Psoas muscle (tissue), 8 donors: ENCODE measurements around the gene SGMS1. TPM values are rescaled to one million over a fixed set of nuclear protein-coding genes. Genes with fewer than 3 reads are reported as not detected.
"Not testable (repeated sequence)": the region's sequence is repeated elsewhere in the genome, so short reads cannot be mapped to it uniquely, and the experiment has no call there.

Experiments
- ATAC-seq, 4 donors: fragments of 200-7000 bp; cut with Tn5 transposase; one replicate each; pipeline ENCODE4 v1.9.1; 2020; ENCODE audit warnings: moderate library complexity in 3 of 4, mild to moderate bottlenecking in 2 of 4
- DNase-seq, 2 donors: peaks; one replicate each; pipeline ENCODE4 v3.0.0-alpha.2; 2020
- H3K27ac ChIP-seq: fragments of 200-600 bp; one replicate; pipeline ENCODE4 v1.8.0; 2022
- H3K27me3 ChIP-seq, 3 donors: fragments of 200-600 bp in 1 of 3; one replicate each; pipeline versions ENCODE4 v1.6.1 to v1.8.0; 2013 to 2022; ENCODE audit warnings: low read length in 2 of 3, mild to moderate bottlenecking in 2 of 3, moderate library complexity in 1 of 3; ENCODE audit not compliant: insufficient read depth in 3 of 3
- H3K36me3 ChIP-seq, 2 donors: fragments of 200-600 bp in 1 of 2; one replicate each; pipeline versions ENCODE4 v1.6.1 to v1.8.0; 2013 to 2022; ENCODE audit warnings: low read depth in 1 of 2, mild to moderate bottlenecking in 1 of 2, moderate library complexity in 1 of 2; ENCODE audit not compliant: insufficient read depth in 1 of 2
- H3K4me1 ChIP-seq: fragments of 200-600 bp; one replicate; pipeline ENCODE4 v1.8.0; 2022
- H3K4me3 ChIP-seq: fragments of 200-600 bp; one replicate; pipeline ENCODE4 v1.8.0; 2022; ENCODE audit warnings: mild to moderate bottlenecking
- H3K9me3 ChIP-seq: fragments of 200-600 bp; one replicate; pipeline ENCODE4 v1.8.0; 2022
- CTCF ChIP-seq: fragments of 200-600 bp; IDR thresholded peaks from one replicate; pipeline ENCODE4 v1.8.0; 2022; ENCODE audit warnings: antibody characterized with exemption
- WGBS, 3 donors: extraction: QIAGEN DNeasy Blood & Tissue Kit; methylation state at CpG; one replicate each; pipeline versions ENCODE4 v1.1.6 to v1.1.7; 2013; 5-methylcytosine and 5-hydroxymethylcytosine counted together
- intact Hi-C, 2 donors: fragments of 100-400 bp; cut with DNase I; formaldehyde crosslinking; loops; one replicate each; pipeline versions ENCODE4 v1.11.0 to v1.14.2; 2022
- polyA plus RNA-seq, 3 donors: library from polyadenylated mRNA; stranded (reverse); fragments of 200-250 nt; gene quantifications; one replicate each; pipeline ENCODE4 v1.2.3, GENCODE V29; 2013
- total RNA-seq, 4 donors: library from RNA; stranded (reverse); fragmentation: NEBNext Ultra II Directional in 2 of 4; extraction: Animal tissue kit (Norgen Biotek cat#: 25700) in 2 of 4; gene quantifications; one replicate each; pipeline versions ENCODE4 v1.2.1 to v1.2.4, GENCODE V29; 2021 to 2023
- donor health status: healthy with polysubstance abuse.
- donor health status: DM: no; HTN: no; CAD: no; lungs with moderate emphysema.
- donor health status: Bipolar disorder and iron deficiency.
- donor health status: healthy.
- donor health status: DM: yes; HTN: yes; CAD: no.
- donor health status: DM: no; HTN: no; CAD: no.
- donor health status: DM: no; HTN: no; CAD: no.
- donor health status: DM: yes; HTN: yes; CAD: no.

Gene SGMS1
- total and polyA plus RNA-seq, 7 donors: 6.2 to 16.7 (median 11.3) TPM

GRCh38 chr10:50461123-50461522 lies 162.6 kb downstream of the SGMS1 start:
- no peak for TF ChIP-seq CTCF

GRCh38 chr10:50456719-50457118 lies 167.0 kb downstream of the SGMS1 start:
- 97 to 98% (median 98%) methylated on average over 2 of the region's 2 CpGs for WGBS, 3 donors
- intact Hi-C loops: loop anchor here in 1 of 2 donors (5.0 kb wide), 1 partner anchor 56 kb away; no protein-coding TSS in a partner anchor
- Histone ChIP-seq H3K4me1 (no peaks in the 10 kb centered on the region), H3K9me3 (no peaks in the 10 kb centered on the region), H3K27me3 (no peaks in the 10 kb centered on the region), H3K4me3 (no peak overlapping the region), H3K36me3 (peaks cover 2 to 12% of the 10 kb centered on the region in 2 donors), H3K27ac (no peak overlapping the region)
- DNase-seq: no peak
- ATAC-seq: no peak
- TF ChIP-seq CTCF: no peak

More at GRCh38 chr10:50461123-50461522, 162.6 kb downstream of the SGMS1 start:
- Histone ChIP-seq H3K4me3 (no peak overlapping the region), H3K27me3 (no peaks in the 10 kb centered on the region), H3K36me3 (peaks cover 2 to 12% of the 10 kb centered on the region in 2 donors), H3K9me3 (no peaks in the 10 kb centered on the region), H3K4me1 (peaks cover 21% of the 10 kb centered on the region), H3K27ac (no peak overlapping the region)
- intact Hi-C loops: no loop called here
- 93 to 94% (median 93%) methylated on average over 1 of the region's 1 CpG for WGBS, 3 donors
- ATAC-seq (no peak), DNase-seq (no peak)

GRCh38 chr10:50453940-50454339 lies 169.8 kb downstream of the SGMS1 start:
- intact Hi-C loops: no loop called here
- Histone ChIP-seq H3K27me3 (no peaks in the 10 kb centered on the region), H3K4me1 (no peaks in the 10 kb centered on the region), H3K27ac (no peak overlapping the region), H3K9me3 (no peaks in the 10 kb centered on the region), H3K36me3 (no peaks in the 10 kb centered on the region), H3K4me3 (no peak overlapping the region)
- DNase-seq: no peak
- no peak for TF ChIP-seq CTCF
- 76 to 85% (median 81%) methylated on average over 1 of the region's 1 CpG for WGBS, 3 donors
- ATAC-seq: no peak

- no peak for DNase-seq
- Histone ChIP-seq H3K4me3 (no peak overlapping the region), H3K27ac (no peak overlapping the region), H3K9me3 (no peaks in the 10 kb centered on the region), H3K4me1 (no peaks in the 10 kb centered on the region), H3K36me3 (no peaks in the 10 kb centered on the region), H3K27me3 (no peaks in the 10 kb centered on the region)
- 86 to 90% (median 89%) methylated on average over 2 of the region's 2 CpGs for WGBS, 3 donors
- no peak for ATAC-seq
- no peak for TF ChIP-seq CTCF
- intact Hi-C loops: no loop called here
Observed at GRCh38 chr10:50452603-50453002, 171.2 kb downstream of the SGMS1 start.

- no peak overlapping the region for H3K27ac ChIP-seq
- no peaks in the 10 kb centered on the region for H3K36me3 ChIP-seq
- no peaks in the 10 kb centered on the region for H3K9me3 ChIP-seq
- no peak for TF ChIP-seq CTCF
- ATAC-seq: no peak
- no peak overlapping the region for H3K4me3 ChIP-seq
- H3K4me1 ChIP-seq: no peaks in the 10 kb centered on the region
- H3K27me3 ChIP-seq: no peaks in the 10 kb centered on the region
- DNase-seq: no peak
- intact Hi-C loops: no loop called here
Observed at GRCh38 chr10:50447691-50448090, 176.1 kb downstream of the SGMS1 start.

- intact Hi-C loops, H3K36me3 ChIP-seq, H3K27ac ChIP-seq, H3K9me3 ChIP-seq, ATAC-seq, H3K4me1 ChIP-seq, H3K27me3 ChIP-seq, H3K4me3 ChIP-seq, DNase-seq: not testable (repeated sequence)
- 87 to 98% (median 91%) methylated on average over 5 of the region's 5 CpGs for WGBS, 3 donors
Observed at GRCh38 chr10:50445777-50446176, 178.0 kb downstream of the SGMS1 start.
